Kidney (tissue), 14 donors: Measurements from ENCODE around the gene NCKAP5. TPM values are rescaled to one million over a fixed set of nuclear protein-coding genes. Genes with fewer than 3 reads are reported as not detected.

Experiments used
- DNase-seq, 5 donors: peaks; one replicate each; pipeline ENCODE4 v3.0.0-alpha.2; 2013 to 2020
- FAIRE-seq: peaks from 2 replicates; lab custom pipeline; 2012; peaks lifted over from hg19 to GRCh38; lab: Jason Lieb, UNC
- H3K27ac ChIP-seq, 2 donors: one replicate each; pipeline ENCODE4 v1.7.0; 2013; ENCODE audit warnings: low read depth in 2 of 2, low read length in 2 of 2, inconsistent platforms in 1 of 2
- H3K27me3 ChIP-seq: one replicate; pipeline ENCODE4 v1.7.1; 2013; ENCODE audit warnings: low read length, inconsistent platforms; ENCODE audit not compliant: control insufficient read depth, insufficient read depth
- H3K36me3 ChIP-seq, 3 donors: one replicate each; pipeline versions ENCODE4 v1.7.0 to v1.7.1; 2013; ENCODE audit warnings: low read length in 3 of 3, control low read depth in 1 of 3, inconsistent platforms in 1 of 3; ENCODE audit not compliant: insufficient read depth in 3 of 3, control insufficient read depth in 2 of 3
- H3K4me1 ChIP-seq, 3 donors: one replicate each; pipeline versions ENCODE4 v1.7.0 to v1.7.1; 2013; ENCODE audit warnings: low read length in 3 of 3, inconsistent platforms in 1 of 3, low read depth in 1 of 3; ENCODE audit not compliant: control insufficient read depth in 2 of 3, insufficient read depth in 2 of 3
- H3K4me3 ChIP-seq, 3 donors: one replicate each; pipeline versions ENCODE4 v1.7.0 to v1.8.1; 2013; ENCODE audit warnings: low read length in 3 of 3, control low read depth in 1 of 3, inconsistent platforms in 1 of 3
- H3K9ac ChIP-seq, 3 donors: one replicate each; pipeline versions ENCODE4 v1.7.0 to v1.7.1; 2013; ENCODE audit warnings: low read length in 3 of 3, control low read depth in 1 of 3, inconsistent platforms in 1 of 3
- H3K9me3 ChIP-seq, 3 donors: one replicate each; pipeline versions ENCODE4 v1.7.0 to v1.7.1; 2013; ENCODE audit warnings: low read length in 3 of 3, control low read depth in 1 of 3, inconsistent platforms in 1 of 3; ENCODE audit not compliant: control insufficient read depth in 2 of 3, insufficient read depth in 1 of 3
- intact Hi-C: fragments of 100-400 bp; cut with DNase I; formaldehyde crosslinking; loops from one replicate; pipeline ENCODE4 v1.11.1; 2022
- polyA plus RNA-seq: library from polyadenylated mRNA; stranded (reverse); fragments of 350-450 nt; fragmentation: Illumina TruSeq; extraction: RNeasy Lipid Tissue Mini Kit (QIAGEN cat#74804); gene quantifications from one replicate; pipeline ENCODE4 v1.2.3, GENCODE V29; 2014; ENCODE audit warnings: low read depth, low replicate concordance; ENCODE audit not compliant: insufficient read depth
- total RNA-seq: library from RNA; stranded (reverse); fragmentation: NEBNext Ultra II Directional; extraction: Animal tissue kit (Norgen Biotek cat#: 25700); gene quantifications from one replicate; pipeline ENCODE4 v1.2.1, GENCODE V29; 2021
- TF ChIP-seq, protein P1 (sequence below): IDR thresholded peaks from 3 replicates; pipeline ENCODE4 v1.5.1; 2012; ENCODE audit warnings: mild to moderate bottlenecking, moderate library complexity, borderline replicate concordance; ENCODE audit not compliant: insufficient read depth; ENCODE audit errors: extremely low read depth
- donor health status: control.
- donor health status: control.
- donor health status: control.
- donor health status: control.
- donor health status: control.
- donor health status: DM: yes; HTN: yes; CAD: no.
- donor health status: Normal renal cell carcinoma (clear cell type).

Gene NCKAP5
- total and polyA plus RNA-seq, 2 donors from 2014 or later = 1.8 to 2.9 TPM

DNA sequence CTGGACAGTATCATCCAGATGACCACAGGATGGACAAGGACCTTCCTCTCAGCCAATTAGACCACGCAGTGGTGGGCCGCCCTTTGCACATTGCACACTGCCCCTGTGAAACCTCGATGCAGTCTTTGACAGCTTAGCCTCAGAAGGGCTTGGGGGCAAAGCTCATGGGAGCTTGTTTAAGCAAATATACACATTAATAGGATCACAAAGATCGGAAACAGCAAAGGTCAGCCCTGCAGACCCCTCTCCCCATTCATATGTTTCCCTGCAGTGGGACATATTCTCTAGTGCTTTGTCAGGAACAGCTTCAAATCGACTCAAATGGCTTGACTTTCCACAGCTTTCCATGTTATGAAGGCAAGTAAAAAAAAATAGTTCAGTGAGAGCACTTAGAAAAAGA lies 708.7 kb downstream of the NCKAP5 start:
- Histone ChIP-seq H3K27ac (no peak overlapping the region), H3K4me3 (no peak overlapping the region), H3K9ac (no peak overlapping the region), H3K4me1 (no peaks in the 10 kb centered on the region), H3K27me3 (no peaks in the 10 kb centered on the region), H3K9me3 (no peaks in the 10 kb centered on the region), H3K36me3 (no peaks in the 10 kb centered on the region)
- no peak for DNase-seq
- intact Hi-C loops = no loop called here
- TF ChIP-seq, protein P1, sequence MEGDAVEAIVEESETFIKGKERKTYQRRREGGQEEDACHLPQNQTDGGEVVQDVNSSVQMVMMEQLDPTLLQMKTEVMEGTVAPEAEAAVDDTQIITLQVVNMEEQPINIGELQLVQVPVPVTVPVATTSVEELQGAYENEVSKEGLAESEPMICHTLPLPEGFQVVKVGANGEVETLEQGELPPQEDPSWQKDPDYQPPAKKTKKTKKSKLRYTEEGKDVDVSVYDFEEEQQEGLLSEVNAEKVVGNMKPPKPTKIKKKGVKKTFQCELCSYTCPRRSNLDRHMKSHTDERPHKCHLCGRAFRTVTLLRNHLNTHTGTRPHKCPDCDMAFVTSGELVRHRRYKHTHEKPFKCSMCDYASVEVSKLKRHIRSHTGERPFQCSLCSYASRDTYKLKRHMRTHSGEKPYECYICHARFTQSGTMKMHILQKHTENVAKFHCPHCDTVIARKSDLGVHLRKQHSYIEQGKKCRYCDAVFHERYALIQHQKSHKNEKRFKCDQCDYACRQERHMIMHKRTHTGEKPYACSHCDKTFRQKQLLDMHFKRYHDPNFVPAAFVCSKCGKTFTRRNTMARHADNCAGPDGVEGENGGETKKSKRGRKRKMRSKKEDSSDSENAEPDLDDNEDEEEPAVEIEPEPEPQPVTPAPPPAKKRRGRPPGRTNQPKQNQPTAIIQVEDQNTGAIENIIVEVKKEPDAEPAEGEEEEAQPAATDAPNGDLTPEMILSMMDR = no peak
- FAIRE-seq = no peak

DNA sequence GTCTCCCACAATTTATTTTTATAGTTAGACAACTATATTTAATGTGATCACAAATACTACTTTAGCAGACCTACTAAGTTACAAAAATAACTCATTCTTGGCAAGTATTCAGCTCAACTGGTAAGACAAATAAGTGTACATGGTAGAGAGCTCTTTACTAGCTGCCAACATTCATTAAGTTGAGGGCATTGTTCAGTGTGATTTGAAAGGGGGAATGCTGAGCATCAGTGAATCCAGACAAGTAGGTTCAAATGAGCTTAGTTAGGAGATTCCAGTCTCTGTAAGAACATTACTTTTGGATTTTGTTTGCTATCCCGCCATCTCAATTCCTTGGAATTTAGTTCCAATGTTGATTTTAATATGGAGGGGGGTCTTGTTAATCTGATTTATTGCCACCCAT lies 710.9 kb downstream of the NCKAP5 start:
- Histone ChIP-seq H3K9me3 (no peaks in the 10 kb centered on the region), H3K4me1 (no peaks in the 10 kb centered on the region), H3K36me3 (no peaks in the 10 kb centered on the region), H3K27ac (no peak overlapping the region), H3K9ac (no peak overlapping the region), H3K27me3 (no peaks in the 10 kb centered on the region), H3K4me3 (no peak overlapping the region)
- no peak for FAIRE-seq
- intact Hi-C loops = no loop called here
- no peak for DNase-seq
- TF ChIP-seq, protein P1 = no peak

DNA sequence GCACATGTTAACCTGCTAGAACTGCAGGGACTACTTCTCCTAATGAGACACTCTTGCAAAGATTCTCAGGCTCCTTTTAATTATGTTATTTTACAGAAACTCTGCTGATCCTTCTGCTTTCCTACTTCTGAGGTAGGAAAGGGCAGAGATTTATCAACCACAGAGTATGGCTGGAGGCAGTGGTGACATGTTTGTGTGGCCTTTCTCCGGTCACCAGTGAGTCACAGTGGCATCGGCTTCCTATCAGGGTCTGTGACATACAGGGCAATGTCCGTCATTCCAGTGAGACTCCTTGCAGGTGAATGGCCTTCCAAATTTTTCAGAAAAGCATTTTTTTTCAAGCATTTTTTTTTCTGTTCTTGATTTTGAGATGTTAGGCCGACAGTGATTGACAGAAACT lies 717.6 kb downstream of the NCKAP5 start:
- H3K36me3 ChIP-seq = no peaks in the 10 kb centered on the region
- intact Hi-C loops = no loop called here
- DNase-seq = no peak
- no peaks in the 10 kb centered on the region for H3K4me1 ChIP-seq
- no peaks in the 10 kb centered on the region for H3K9me3 ChIP-seq
- TF ChIP-seq, protein P1 = no peak
- H3K9ac ChIP-seq = no peak overlapping the region
- FAIRE-seq = no peak
- H3K27ac ChIP-seq = no peak overlapping the region
- no peak overlapping the region for H3K4me3 ChIP-seq
- H3K27me3 ChIP-seq = no peaks in the 10 kb centered on the region

DNA sequence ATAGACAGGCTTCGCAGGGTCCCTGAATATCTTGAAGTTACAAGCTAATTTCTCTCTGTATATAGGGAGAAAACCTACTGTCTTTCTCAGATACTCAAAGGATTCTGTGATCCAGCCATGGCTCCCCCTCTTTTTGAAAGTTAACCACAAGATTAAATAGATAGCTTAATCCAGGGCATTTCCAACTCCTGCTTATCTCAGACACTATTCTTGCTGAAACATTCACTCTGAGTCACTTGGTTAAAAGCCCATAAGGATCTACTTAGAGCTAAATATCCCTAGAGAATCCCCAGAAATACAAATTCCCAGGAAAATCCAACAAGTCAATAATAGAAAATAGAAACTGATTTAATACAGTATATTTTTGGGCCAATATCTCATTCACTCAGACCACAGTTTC lies 719.1 kb downstream of the NCKAP5 start:
- Histone ChIP-seq H3K27ac (no peak overlapping the region), H3K4me3 (no peak overlapping the region)
- no peak for FAIRE-seq

More for the DNA sequence above, 719.1 kb downstream of the NCKAP5 start:
- Histone ChIP-seq H3K9me3 (no peaks in the 10 kb centered on the region), H3K27me3 (no peaks in the 10 kb centered on the region), H3K4me1 (no peaks in the 10 kb centered on the region), H3K36me3 (no peaks in the 10 kb centered on the region), H3K9ac (no peak overlapping the region)
- intact Hi-C loops = no loop called here
- no peak for DNase-seq
- TF ChIP-seq, protein P1 = no peak
